Kidney epithelial cell (primary cell): ENCODE data around the gene HEPACAM. TPM values are rescaled to one million over a fixed set of nuclear protein-coding genes. Genes with fewer than 3 reads are reported as not detected.

Experiments used
- DNase-seq: peaks from one replicate; pipeline ENCODE4 v3.0.0-alpha.2; 2010; ENCODE audit warnings: low read depth
- H3K27me3 ChIP-seq: 2 replicates; pipeline ENCODE4 v1.6.0; 2011; ENCODE audit warnings: low read length; ENCODE audit not compliant: control insufficient read depth, insufficient read depth
- H3K36me3 ChIP-seq: 2 replicates; pipeline ENCODE4 v1.5.1; 2011; ENCODE audit warnings: low read length; ENCODE audit not compliant: control insufficient read depth, insufficient read depth
- H3K4me3 ChIP-seq: 2 replicates; pipeline ENCODE4 v1.5.1; 2011; ENCODE audit warnings: low read depth, mild to moderate bottlenecking, control low read depth, low read length
- total RNA-seq: library from RNA; depleted of rRNA; stranded (reverse); fragments of >200 nt; gene quantifications from 2 replicates; pipeline ENCODE4 v1.2.3, GENCODE V29; 2015
- TF ChIP-seq, protein P1 (sequence below): IDR thresholded peaks from 2 replicates; pipeline ENCODE4 v1.5.1; 2011; ENCODE audit warnings: mild to moderate bottlenecking, moderate library complexity, low read length, control low read depth, inconsistent platforms; ENCODE audit not compliant: insufficient read depth, poor library complexity, severe bottlenecking

Gene HEPACAM
- total RNA-seq, 1 donor from 2014 or later: 0.17 TPM

GRCh38 chr11:124892750-124893454 lies 42.9 kb downstream of the HEPACAM start:
- H3K4me3 ChIP-seq: no peak overlapping the region
- TF ChIP-seq, protein P1, sequence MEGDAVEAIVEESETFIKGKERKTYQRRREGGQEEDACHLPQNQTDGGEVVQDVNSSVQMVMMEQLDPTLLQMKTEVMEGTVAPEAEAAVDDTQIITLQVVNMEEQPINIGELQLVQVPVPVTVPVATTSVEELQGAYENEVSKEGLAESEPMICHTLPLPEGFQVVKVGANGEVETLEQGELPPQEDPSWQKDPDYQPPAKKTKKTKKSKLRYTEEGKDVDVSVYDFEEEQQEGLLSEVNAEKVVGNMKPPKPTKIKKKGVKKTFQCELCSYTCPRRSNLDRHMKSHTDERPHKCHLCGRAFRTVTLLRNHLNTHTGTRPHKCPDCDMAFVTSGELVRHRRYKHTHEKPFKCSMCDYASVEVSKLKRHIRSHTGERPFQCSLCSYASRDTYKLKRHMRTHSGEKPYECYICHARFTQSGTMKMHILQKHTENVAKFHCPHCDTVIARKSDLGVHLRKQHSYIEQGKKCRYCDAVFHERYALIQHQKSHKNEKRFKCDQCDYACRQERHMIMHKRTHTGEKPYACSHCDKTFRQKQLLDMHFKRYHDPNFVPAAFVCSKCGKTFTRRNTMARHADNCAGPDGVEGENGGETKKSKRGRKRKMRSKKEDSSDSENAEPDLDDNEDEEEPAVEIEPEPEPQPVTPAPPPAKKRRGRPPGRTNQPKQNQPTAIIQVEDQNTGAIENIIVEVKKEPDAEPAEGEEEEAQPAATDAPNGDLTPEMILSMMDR: no peak
- DNase-seq: no peak
- no peaks in the 10 kb centered on the region for H3K27me3 ChIP-seq
- H3K36me3 ChIP-seq: no peaks in the 10 kb centered on the region

DNA sequence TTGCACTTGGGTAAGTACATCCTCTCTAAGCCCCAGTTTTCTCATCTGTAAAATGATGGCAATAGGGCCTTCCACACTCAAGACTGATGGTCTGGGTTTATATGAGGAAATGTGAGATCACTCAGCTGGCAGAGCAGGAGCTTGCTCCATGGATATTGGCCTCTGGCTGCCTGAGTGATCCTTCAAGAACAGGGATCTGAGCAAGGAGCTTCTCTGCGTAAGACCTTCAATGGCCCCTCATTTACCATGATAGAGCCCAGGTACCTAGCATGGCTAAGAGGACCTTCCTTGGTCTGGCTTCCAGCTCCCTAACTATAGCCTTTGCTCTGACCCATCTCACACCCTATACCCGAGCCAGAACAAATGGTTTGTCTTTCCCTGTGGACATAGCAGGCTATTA lies 43.7 kb downstream of the HEPACAM start:
- Histone ChIP-seq H3K36me3 (no peaks in the 10 kb centered on the region), H3K27me3 (no peaks in the 10 kb centered on the region), H3K4me3 (no peak overlapping the region)
- no peak for DNase-seq
- TF ChIP-seq, protein P1: no peak

GRCh38 chr11:124891373-124891861 lies 44.4 kb downstream of the HEPACAM start:
- DNase-seq: no peak
- TF ChIP-seq, protein P1: peak; percentile 2
- no peak overlapping the region for H3K4me3 ChIP-seq
- H3K36me3 ChIP-seq: no peaks in the 10 kb centered on the region
- H3K27me3 ChIP-seq: no peaks in the 10 kb centered on the region

- no peak for DNase-seq
- Histone ChIP-seq H3K4me3 (no peak overlapping the region), H3K27me3 (no peaks in the 10 kb centered on the region), H3K36me3 (no peaks in the 10 kb centered on the region)
- TF ChIP-seq, protein P1: no peak
Measured at GRCh38 chr11:124890683-124891372, 45.0 kb downstream of the HEPACAM start.

DNA sequence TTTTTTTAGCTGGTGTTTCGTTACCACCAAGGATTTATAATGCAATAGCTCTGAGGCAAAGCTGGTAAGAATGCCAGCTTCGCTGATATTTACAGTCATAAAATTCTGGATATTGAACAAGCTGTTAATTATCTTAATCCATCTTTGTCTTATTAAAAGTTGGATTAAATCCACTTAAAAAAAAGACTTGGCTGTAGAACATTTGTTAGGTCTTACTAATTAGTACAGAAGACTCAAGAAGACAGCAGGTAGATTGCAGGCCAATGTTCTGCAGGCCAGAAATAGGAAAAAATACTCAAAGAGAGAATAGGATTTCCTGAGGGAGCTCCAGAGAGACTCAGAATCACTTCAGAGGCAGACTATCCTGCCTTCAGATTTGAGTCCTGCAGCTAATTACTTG lies 45.7 kb downstream of the HEPACAM start:
- no peak overlapping the region for H3K4me3 ChIP-seq
- no peaks in the 10 kb centered on the region for H3K36me3 ChIP-seq
- no peak for DNase-seq
- TF ChIP-seq, protein P1: no peak
- no peaks in the 10 kb centered on the region for H3K27me3 ChIP-seq
